ENCODE results near the gene TFF1.
"Not testable (repeated sequence)": the region's sequence is repeated elsewhere in the genome, so short reads cannot be mapped to it uniquely, and the experiment has no call there.

Gene TFF1

DNA sequence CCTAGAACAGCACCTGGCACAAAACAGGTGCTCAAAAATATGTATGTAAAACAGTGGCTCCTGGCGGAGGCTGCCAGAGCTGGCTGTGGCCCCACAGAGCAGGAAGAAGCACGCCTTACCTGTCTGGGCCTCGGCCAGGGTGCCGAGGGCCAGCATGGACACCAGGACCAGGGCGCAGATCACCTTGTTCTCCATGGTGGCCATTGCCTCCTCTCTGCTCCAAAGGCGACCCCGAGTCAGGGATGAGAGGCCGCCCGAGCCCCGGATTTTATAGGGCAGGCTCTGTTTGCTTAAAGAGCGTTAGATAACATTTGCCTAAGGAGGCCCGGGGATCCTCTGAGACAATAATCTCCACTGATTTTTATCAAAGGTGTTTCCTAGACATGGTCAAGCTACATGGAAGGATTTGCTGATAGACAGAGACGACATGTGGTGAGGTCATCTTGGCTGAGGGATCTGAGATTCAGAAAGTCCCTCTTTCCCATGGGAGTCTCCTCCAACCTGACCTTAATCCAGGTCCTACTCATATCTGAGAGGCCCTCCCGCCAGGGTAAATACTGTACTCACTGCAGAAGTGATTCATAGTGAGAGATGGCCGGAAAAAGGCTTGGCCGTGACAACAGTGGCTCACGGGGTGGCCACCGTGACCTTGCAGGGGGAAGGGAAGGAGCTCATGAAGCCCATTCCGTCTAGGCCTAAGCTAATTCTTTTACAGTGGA, at the start of gene TFF1:
Gene TFF1, minus strand, starts transcription at position 244 of the 719 bp plus-strand sequence. Its CDS starts 40 bp downstream, at position 204.
- no peak for DNase-seq (ENCODE audit: low read depth)

- peak; percentile 88 for DNase-seq (ENCODE audit: low read depth)
These were observed 48.8 kb upstream of the TFF1 start for GRCh38 chr21:42414928-42415769.

DNA sequence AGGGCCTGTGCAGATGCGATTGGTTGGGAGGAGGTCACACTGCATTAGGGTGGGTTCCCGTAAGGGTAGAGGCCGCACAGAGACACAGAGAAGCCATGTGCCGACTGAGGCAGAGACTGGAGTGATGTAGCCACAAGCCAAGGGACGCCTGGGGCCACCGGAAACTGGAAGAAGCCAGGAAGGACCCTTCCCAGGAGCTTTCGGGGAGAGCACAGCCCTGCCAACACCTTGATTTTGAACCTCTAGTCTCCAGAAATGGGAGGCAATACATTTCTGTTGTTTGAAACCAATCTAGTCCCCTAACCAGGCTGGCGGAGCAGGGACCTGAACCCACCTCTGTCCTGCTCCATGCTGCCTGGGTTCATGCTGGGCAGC, 48.2 kb upstream of the TFF1 start:
- DNase-seq (ENCODE audit: low read depth): no peak

GRCh38 chr21:42414066-42414465, 47.7 kb upstream of the TFF1 start:
- DNase-seq (ENCODE audit: low read depth): no peak

GRCh38 chr21:42413500-42413899, 47.2 kb upstream of the TFF1 start:
- no peak for DNase-seq (ENCODE audit: low read depth)

GRCh38 chr21:42413093-42413492, 46.8 kb upstream of the TFF1 start:
- no peak for DNase-seq (ENCODE audit: low read depth)

DNA sequence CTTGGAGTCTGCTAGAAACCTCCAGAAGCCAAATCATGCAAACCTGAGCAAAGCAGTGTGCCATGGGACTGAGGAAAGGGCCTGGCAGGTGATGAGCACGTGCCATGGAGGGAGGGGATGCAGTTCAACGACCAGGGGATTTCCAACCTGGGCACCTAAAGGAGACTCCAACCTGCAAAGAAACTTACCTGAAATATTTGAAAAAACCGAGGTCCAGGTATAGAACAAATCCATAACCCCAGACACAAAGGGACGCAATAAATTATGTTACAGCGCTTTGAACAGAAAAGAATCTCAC, 46.2 kb upstream of the TFF1 start:
- no peak for DNase-seq (ENCODE audit: low read depth)

- DNase-seq (ENCODE audit: low read depth): no peak
These were observed 45.7 kb upstream of the TFF1 start for GRCh38 chr21:42411891-42412635.

DNA sequence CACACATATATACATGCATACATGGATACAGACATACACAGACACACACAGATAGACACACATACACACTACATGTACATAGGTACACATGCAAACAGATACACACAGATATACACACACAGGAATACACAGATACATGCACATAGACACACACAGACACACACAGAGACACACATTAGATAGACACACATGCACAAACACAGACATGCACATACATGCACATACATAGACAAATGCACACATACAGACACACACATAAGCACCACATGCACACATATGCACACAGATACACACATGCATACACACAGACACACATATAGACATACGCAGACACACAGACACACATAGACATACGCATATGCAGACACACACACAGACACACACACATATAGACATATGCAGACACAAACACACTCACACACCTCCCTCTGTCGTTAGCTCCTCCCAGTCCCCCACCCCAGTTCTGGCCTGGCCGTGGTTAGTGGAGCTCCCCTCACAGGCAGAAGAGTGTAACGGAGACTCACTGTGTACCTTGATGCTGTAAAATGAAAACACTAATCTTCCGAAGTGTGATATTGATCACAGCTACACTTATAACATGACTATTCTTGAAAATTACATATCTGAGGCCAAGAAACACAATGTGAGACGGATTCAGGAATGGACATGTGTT, 45.0 kb upstream of the TFF1 start:
- no peak for DNase-seq (ENCODE audit: low read depth)

GRCh38 chr21:42409366-42409765, 43.0 kb upstream of the TFF1 start:
- no peak for DNase-seq (ENCODE audit: low read depth)

DNA sequence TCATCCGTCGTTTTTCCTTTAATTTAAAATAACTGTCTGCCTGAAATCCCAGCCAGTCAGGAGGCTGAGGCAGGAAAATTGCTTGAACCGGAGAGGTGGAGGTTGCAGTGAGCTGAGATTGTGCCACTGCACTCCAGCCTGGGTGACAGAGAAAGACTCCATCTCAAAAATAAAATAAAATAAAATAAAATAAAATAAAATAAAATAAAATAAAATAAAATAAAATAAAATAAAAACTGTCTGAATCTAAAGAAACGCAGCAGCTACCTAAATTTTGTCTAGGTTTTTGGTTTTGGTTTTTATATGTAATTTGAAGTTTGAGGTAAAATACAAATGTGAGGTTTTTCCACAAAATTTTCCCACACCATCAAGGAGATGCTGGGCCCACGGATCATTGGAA, 42.4 kb upstream of the TFF1 start:
- not testable (repeated sequence) for DNase-seq (ENCODE audit: low read depth)

DNA sequence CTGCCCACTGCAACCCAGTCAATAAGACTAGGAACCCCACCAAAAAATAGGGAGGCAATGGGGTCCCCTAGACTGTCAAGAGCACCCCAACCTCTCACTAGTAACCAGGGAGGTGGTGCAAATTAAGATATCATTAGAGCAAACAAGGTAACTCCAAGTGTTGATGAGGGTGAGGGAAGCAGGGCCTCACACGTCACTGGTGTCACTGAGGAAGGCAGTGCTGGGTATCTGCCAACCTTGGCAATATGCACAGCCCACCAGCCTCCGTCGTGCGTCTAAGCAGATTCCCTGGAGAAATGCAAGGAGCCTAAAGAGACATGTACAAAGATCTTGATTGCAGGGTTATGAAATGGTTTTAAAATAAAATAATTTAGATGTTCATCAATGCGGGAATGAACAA, 41.1 kb upstream of the TFF1 start:
- DNase-seq (ENCODE audit: low read depth): no peak

GRCh38 chr21:42406866-42407265, 40.5 kb upstream of the TFF1 start:
- no peak for DNase-seq (ENCODE audit: low read depth)

- DNase-seq (ENCODE audit: low read depth): no peak
These were observed 39.9 kb upstream of the TFF1 start for GRCh38 chr21:42406201-42406621.

DNA sequence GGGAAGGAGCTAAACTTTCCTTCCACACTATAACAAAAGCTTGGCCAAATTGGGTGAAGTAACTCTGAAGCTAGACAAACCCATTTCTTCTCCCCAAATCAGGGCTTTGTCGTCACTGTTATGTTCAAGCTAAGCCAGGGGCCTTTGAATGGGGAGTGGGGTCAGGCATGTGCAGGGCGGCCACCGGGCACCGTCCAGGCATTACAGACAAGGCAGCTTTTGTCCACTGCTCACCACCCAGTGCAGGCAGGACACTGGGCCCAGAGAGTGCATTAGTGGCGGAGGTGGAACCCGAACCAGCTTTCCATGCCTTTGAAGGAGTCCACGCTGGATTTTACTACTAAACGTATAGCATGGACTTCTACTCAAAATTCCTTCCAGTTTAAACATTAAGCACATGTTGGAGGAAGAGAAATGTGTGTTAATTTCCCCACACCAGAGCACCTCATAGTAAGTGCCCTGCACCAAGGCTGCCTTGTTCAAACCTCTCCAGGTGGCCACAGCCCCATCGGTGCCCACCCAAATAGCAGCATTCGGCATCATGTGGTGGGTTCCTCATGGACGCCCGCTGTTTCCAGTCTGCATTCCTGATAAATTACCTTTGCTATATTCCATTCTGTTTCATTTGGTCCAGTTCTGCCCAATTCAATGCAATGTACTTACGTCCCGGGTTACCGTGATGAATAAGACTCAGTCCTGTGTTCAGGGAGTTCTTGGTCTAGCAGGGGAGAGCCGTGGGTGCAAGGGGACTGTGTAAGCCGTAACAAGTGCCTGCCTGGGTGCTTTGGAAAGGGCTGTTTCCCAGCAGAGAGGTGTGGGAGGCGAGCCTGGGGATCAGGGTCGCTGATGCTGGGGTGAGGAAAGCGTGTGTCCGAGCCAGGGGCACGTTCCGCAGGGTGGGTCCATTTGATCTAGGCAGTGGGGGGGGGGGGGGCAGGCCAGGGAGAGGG, 39.0 kb upstream of the TFF1 start:
- DNase-seq (ENCODE audit: low read depth): no peak

DNA sequence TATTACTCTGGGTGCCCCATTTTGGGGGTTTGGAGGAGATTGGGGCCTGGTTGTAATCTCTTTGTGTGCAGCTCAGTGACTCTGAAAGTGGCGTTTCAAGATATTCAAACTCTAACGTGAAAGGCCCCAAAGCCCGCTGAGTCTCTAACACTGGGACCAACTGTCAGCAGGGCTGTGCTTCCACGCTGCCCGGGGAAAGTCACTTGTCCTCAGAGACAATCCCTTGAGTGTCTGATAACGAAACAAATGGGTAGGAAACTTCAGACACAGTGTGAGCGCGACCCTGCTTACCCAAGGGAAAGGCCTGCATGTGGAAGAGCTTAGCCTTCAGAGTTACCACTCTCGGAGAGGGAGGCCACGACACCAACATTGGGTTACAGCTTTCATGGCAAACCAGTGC, 38.2 kb upstream of the TFF1 start:
- DNase-seq (ENCODE audit: low read depth): no peak

DNA sequence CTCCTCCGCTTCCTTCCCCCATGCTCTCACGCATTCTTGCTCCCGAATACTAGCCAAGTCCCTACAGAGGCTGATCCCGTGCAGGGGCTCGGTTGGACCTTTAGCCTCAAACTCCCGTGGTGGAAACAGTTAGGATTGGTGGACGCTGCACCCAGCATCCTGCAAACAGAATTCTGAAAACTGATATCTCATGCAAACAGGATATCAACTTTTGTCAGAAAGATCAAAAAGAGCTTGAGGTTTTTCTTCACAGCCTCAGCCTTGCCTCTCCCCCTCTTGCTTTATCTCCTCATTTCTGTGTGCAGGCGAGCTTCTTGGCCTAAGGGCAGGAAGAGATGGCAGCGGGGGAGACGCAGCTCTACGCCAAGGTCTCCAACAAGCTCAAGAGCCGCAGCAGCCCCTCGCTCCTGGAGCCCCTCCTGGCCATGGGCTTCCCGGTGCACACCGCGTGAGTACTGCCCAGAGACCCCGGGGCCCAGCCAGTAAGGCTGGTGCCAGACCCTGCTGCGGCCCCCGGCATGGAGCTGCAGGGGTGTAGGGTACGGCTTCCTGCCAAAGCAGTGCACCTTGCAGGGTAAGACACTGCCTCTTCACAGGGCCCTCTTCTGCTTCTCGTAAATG, 37.4 kb upstream of the TFF1 start, which contains the start of gene UBASH3A:
Gene UBASH3A, plus strand, starts transcription at position 292 of the 621 bp plus-strand sequence. Its CDS starts 44 bp downstream, at position 336.
- no peak for DNase-seq (ENCODE audit: low read depth)

- DNase-seq (ENCODE audit: low read depth): no peak
These were observed 35.5 kb upstream of the TFF1 start for GRCh38 chr21:42401820-42402251.

DNA sequence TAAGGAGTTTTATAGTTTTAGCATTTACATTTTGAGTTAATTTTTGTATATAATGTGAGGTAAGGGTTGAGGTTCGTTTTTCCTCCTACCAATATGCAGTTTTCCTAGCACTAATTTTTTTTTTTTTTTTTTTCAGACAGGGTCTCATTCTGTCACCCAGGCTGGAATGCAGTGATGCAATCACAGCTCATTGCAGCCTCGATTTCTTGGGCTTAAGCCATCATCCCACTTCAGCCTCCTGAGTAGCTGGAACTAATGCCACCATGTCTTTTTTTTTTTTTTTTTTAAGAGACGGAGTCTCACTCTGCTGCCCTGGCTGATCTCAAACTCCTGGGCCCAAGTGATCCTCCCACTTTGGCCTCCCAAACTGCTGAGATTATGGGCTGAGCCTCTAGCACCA, 34.8 kb upstream of the TFF1 start:
- no peak for DNase-seq (ENCODE audit: low read depth)

DNA sequence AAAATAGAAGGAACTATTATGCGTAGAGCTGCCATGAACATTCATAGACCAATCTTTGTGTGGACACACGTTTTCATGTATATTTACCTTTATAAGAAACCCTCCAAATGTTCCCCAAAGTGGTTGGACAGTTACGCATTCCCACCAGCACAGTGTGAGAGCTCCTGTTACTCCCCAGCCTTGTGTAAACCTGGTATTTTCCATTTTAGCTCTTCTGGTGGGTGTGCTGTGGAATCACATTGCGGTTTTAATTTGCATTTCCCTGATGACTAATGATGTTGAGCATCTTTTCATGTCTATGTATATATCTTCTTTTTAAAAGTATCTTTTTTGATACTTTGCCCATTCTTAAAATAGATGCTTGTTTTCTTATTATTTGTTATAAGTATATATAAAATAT, 34.2 kb upstream of the TFF1 start:
- DNase-seq (ENCODE audit: low read depth): no peak

Data from activated T-helper 9 cell treated with anti-CD3 and anti-CD28 coated beads, Interleukin-2, amount 50 U/mL, for 16 hours (primary cell).